ENCODE results near the gene CEP95. TPM values are rescaled to one million over a fixed set of nuclear protein-coding genes. Genes with fewer than 3 reads are reported as not detected.
"Not testable (repeated sequence)": the region's sequence is repeated elsewhere in the genome, so short reads cannot be mapped to it uniquely, and the experiment has no call there.

CEP95 gene
- polyA plus RNA-seq, 2 donors: 16.7 to 33.3 TPM

DNA sequence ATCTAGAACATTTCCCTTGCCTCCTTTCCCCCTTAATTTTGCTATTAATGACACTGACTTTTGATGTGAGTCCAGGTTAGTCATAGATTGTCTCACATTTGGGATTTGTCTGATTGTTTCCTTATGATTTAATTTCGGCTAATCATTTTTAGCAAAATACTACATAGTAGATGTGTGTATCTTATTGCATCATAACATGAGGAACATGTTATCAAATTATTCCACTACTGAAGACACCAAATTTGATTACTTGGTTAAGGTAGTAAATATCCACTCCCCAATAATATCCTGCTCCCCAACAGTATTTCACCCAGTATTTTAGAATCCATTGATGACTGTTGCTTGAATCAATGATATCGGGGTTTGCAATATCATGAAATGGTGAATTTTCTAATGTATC is 12.7 kb upstream of the CEP95 start:
- Histone ChIP-seq H3K9me3 (ENCODE audit: control insufficient read depth in 2 of 2, insufficient read depth in 1 of 2, low read depth in 1 of 2, low read length in 1 of 2) (no peaks in the 10 kb centered on the region), H3K36me3 (ENCODE audit: control insufficient read depth in 2 of 2, insufficient read depth in 2 of 2, low read length in 1 of 2) (peaks cover 0 to 3% of the 10 kb centered on the region in 2 donors), H3K27me3 (ENCODE audit: control insufficient read depth in 1 of 2, insufficient read depth in 2 of 2, low read length in 2 of 2) (no peaks in the 10 kb centered on the region), H3K4me3 (ENCODE audit: low read depth in 1 of 2, low read length in 2 of 2) (no peak overlapping the region), H3K4me1 (ENCODE audit: control insufficient read depth in 2 of 2, insufficient read depth in 2 of 2, low read length in 1 of 2) (peaks cover 0 to 2% of the 10 kb centered on the region in 2 donors), H3K27ac (ENCODE audit: low read depth in 2 of 2, low read length in 1 of 2) (no peak overlapping the region)
- WGBS, 2 donors: 84 to 85% methylated on average over 2 of the region's 2 CpGs

- WGBS, 2 donors: 89 to 90% methylated on average over 5 of the region's 5 CpGs
- H3K36me3 ChIP-seq (ENCODE audit: control insufficient read depth in 2 of 2, insufficient read depth in 2 of 2, low read length in 1 of 2); H3K27ac ChIP-seq (ENCODE audit: low read depth in 2 of 2, low read length in 1 of 2); H3K9me3 ChIP-seq (ENCODE audit: control insufficient read depth in 2 of 2, insufficient read depth in 1 of 2, low read depth in 1 of 2, low read length in 1 of 2); H3K27me3 ChIP-seq (ENCODE audit: control insufficient read depth in 1 of 2, insufficient read depth in 2 of 2, low read length in 2 of 2); H3K4me1 ChIP-seq (ENCODE audit: control insufficient read depth in 2 of 2, insufficient read depth in 2 of 2, low read length in 1 of 2); H3K4me3 ChIP-seq (ENCODE audit: low read depth in 1 of 2, low read length in 2 of 2): not testable (repeated sequence)
These were observed 11.5 kb upstream of the CEP95 start for GRCh38 chr17:64495300-64495699.

DNA sequence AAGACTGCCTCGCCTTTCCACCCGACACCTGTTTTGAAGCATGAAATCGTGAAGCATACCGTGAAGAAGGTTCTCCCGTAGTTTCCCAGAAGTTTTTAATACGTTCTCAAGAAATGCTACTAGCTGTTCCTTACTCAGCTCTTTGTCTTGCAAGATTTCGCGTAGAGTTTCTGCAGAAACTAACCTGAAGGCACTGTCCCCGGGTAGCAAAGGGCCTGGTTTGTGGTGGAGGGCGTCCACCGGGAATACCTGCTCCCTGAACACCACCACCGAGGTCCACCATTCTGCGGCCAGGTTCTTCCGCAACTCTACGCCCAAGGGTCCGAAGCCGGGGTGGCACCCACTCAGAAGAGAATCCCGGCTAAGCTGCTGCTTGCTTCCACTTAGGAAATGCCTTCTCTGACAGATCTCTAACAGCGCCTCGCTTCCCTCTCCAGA is 10.4 kb upstream of the CEP95 start:
- peaks cover 9 to 10% of the 10 kb centered on the region in 2 donors for H3K36me3 ChIP-seq (ENCODE audit: control insufficient read depth in 2 of 2, insufficient read depth in 2 of 2, low read length in 1 of 2)
- peaks cover 0 to 2% of the 10 kb centered on the region in 2 donors for H3K4me1 ChIP-seq (ENCODE audit: control insufficient read depth in 2 of 2, insufficient read depth in 2 of 2, low read length in 1 of 2)
- H3K27ac ChIP-seq (ENCODE audit: low read depth in 2 of 2, low read length in 1 of 2): peak overlapping the region; percentile 91
- H3K27me3 ChIP-seq (ENCODE audit: control insufficient read depth in 1 of 2, insufficient read depth in 2 of 2, low read length in 2 of 2): no peaks in the 10 kb centered on the region
- H3K4me3 ChIP-seq (ENCODE audit: low read depth in 1 of 2, low read length in 2 of 2): peak overlapping the region; percentile 66 to 86
- H3K9me3 ChIP-seq (ENCODE audit: control insufficient read depth in 2 of 2, insufficient read depth in 1 of 2, low read depth in 1 of 2, low read length in 1 of 2): no peaks in the 10 kb centered on the region
- WGBS, 2 donors: 1% methylated on average over 20 of the region's 20 CpGs

DNA sequence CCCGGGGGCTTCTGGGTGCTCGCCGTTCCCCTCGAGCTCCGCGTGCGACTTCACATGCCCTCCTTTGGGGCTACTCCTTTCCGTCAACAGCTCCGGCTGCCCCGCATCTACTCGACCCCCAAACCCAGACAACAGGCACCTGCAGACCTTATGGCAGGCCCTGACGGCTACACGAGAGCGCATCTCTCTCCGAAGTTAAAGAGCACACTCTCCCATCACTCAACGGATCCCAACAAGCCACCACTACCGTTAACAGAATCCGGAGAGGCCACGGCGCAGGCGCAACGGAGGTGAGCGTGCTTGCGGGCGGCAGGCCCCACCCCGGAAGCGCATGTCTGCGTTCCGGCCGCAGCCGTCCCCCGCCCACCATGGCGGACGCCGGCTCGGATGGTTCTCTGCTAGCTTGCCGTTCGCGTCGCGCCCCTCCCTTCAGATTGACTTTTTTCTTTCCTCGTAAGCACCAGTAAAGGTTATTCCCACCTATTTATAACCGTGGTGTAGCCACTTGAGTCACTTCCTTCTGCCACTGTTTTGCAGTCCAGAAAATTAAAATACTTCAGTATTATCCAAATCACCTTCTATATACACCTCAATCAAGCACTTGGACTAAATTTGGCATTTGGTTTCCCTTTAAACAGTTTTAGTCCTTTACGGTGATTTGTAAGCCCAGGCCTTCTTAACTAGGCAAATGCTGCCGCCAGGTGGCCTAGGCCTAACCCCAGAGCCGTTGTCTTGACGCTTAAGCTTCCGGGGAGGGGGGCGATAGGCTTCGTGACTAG is 9.8 kb upstream of the CEP95 start, which contains the start of gene POLG2:
Gene POLG2 (minus strand): TSS at position 269 of the 779 bp plus-strand sequence. CDS start 86 bp downstream, at position 183.
- WGBS, 2 donors: 1% methylated on average over 49 to 50 of the region's 50 CpGs
- peak within 1 kb of the TSS; percentile 91 for H3K27ac ChIP-seq (ENCODE audit: low read depth in 2 of 2, low read length in 1 of 2)
- peak within 1 kb of the TSS; percentile 66 to 86 for H3K4me3 ChIP-seq (ENCODE audit: low read depth in 1 of 2, low read length in 2 of 2)
- peaks cover 14% of the 10 kb centered on the region in 2 donors for H3K36me3 ChIP-seq (ENCODE audit: control insufficient read depth in 2 of 2, insufficient read depth in 2 of 2, low read length in 1 of 2)
- H3K4me1 ChIP-seq (ENCODE audit: control insufficient read depth in 2 of 2, insufficient read depth in 2 of 2, low read length in 1 of 2): peaks cover 0 to 2% of the 10 kb centered on the region in 2 donors
- H3K9me3 ChIP-seq (ENCODE audit: control insufficient read depth in 2 of 2, insufficient read depth in 1 of 2, low read depth in 1 of 2, low read length in 1 of 2): no peaks in the 10 kb centered on the region
- no peaks in the 10 kb centered on the region for H3K27me3 ChIP-seq (ENCODE audit: control insufficient read depth in 1 of 2, insufficient read depth in 2 of 2, low read length in 2 of 2)

GRCh38 chr17:64497565-64498035 is 9.2 kb upstream of the CEP95 start:
- no peaks in the 10 kb centered on the region for H3K27me3 ChIP-seq (ENCODE audit: control insufficient read depth in 1 of 2, insufficient read depth in 2 of 2, low read length in 2 of 2)
- no peaks in the 10 kb centered on the region for H3K9me3 ChIP-seq (ENCODE audit: control insufficient read depth in 2 of 2, insufficient read depth in 1 of 2, low read depth in 1 of 2, low read length in 1 of 2)
- WGBS, 2 donors: 35 to 44% methylated on average over 4 of the region's 4 CpGs
- peaks cover 0 to 2% of the 10 kb centered on the region in 2 donors for H3K4me1 ChIP-seq (ENCODE audit: control insufficient read depth in 2 of 2, insufficient read depth in 2 of 2, low read length in 1 of 2)
- H3K36me3 ChIP-seq (ENCODE audit: control insufficient read depth in 2 of 2, insufficient read depth in 2 of 2, low read length in 1 of 2): peaks cover 14 to 19% of the 10 kb centered on the region in 2 donors
- H3K27ac ChIP-seq (ENCODE audit: low read depth in 2 of 2, low read length in 1 of 2): peak overlapping the region; percentile 91
- H3K4me3 ChIP-seq (ENCODE audit: low read depth in 1 of 2, low read length in 2 of 2): peak overlapping the region; percentile 66 to 86

DNA sequence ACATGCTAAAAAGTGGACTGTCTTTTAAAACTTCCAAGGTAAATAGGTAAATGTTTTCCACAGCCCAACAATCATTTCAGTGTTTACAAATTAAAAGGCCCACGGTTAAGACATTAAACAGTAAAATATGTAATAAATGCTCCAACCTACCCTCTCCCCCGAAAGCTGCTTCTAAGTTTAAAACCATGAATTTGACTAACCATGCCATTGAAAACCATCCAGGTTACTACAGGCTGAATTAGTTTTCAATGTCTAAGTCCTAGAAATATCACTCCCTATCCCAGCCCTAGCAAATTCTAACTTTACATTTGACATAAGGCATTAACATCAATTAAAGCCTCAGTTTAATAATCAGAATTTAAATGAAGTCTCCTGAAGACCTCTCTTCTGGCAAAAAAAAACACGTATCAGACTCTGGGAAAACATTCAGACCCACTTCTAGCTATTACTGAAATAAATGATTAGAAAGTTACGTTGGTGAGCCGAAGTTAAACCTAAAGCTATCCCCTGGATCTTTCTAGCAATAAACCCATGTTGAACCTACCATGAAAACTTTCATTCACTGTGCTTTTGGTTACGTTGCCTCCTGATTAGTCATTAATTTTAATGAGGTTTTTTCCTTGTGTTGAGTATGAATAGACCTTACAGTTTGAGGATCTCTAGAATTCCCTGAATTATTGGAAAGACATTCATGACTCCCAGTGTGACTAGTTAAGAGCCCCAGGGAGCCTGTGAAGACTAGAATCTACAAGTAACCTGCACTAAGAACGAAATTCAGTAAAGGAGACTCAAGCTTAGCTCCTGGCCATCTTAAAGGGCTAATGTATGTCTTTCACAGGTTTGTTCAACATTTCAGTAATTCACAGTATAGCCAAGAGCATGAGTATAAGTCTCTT is 8.2 kb upstream of the CEP95 start:
- peaks cover 0 to 2% of the 10 kb centered on the region in 2 donors for H3K4me1 ChIP-seq (ENCODE audit: control insufficient read depth in 2 of 2, insufficient read depth in 2 of 2, low read length in 1 of 2)
- WGBS, 2 donors: 56 to 62% methylated on average over 7 of the region's 7 CpGs
- no peak overlapping the region for H3K4me3 ChIP-seq (ENCODE audit: low read depth in 1 of 2, low read length in 2 of 2)
- H3K27me3 ChIP-seq (ENCODE audit: control insufficient read depth in 1 of 2, insufficient read depth in 2 of 2, low read length in 2 of 2): no peaks in the 10 kb centered on the region
- no peak overlapping the region for H3K27ac ChIP-seq (ENCODE audit: low read depth in 2 of 2, low read length in 1 of 2)
- peaks cover 16 to 25% of the 10 kb centered on the region in 2 donors for H3K36me3 ChIP-seq (ENCODE audit: control insufficient read depth in 2 of 2, insufficient read depth in 2 of 2, low read length in 1 of 2)
- H3K9me3 ChIP-seq (ENCODE audit: control insufficient read depth in 2 of 2, insufficient read depth in 1 of 2, low read depth in 1 of 2, low read length in 1 of 2): no peaks in the 10 kb centered on the region

DNA sequence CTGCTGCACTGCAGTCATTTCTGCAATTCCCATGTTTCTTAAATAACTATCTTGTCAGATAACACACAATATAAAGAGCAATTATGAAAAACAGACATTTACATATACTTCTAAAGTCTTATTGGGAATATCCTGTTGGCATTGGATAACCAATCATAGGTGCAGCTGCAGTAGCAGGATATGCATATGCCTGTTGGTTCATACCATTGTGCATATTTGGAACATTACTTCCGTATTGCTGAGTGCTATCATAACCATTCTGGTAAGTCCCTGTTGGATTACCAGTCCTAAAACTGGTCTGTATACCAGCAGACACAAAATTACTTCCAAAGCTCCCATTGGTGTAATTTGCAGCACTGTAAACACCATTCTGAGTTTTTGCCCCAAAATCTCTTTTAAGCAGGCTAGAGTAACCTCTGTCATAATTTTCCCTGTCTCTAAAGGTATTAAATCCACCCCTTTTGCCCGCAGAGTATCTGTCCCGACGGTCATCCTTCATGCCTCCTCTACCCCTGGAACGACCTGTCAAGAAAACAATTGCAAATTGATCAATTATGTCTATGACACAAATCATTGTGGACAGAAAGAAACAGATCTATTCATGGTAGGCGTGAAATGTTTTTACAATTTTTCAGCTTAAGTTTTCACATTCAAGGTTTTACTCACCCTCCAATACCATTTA is 6.8 kb upstream of the CEP95 start:
- no peaks in the 10 kb centered on the region for H3K9me3 ChIP-seq (ENCODE audit: control insufficient read depth in 2 of 2, insufficient read depth in 1 of 2, low read depth in 1 of 2, low read length in 1 of 2)
- peaks cover 0 to 2% of the 10 kb centered on the region in 2 donors for H3K4me1 ChIP-seq (ENCODE audit: control insufficient read depth in 2 of 2, insufficient read depth in 2 of 2, low read length in 1 of 2)
- no peak overlapping the region for H3K27ac ChIP-seq (ENCODE audit: low read depth in 2 of 2, low read length in 1 of 2)
- no peak overlapping the region for H3K4me3 ChIP-seq (ENCODE audit: low read depth in 1 of 2, low read length in 2 of 2)
- H3K27me3 ChIP-seq (ENCODE audit: control insufficient read depth in 1 of 2, insufficient read depth in 2 of 2, low read length in 2 of 2): no peaks in the 10 kb centered on the region
- WGBS, 2 donors: 78 to 82% methylated on average over 6 of the region's 6 CpGs
- H3K36me3 ChIP-seq (ENCODE audit: control insufficient read depth in 2 of 2, insufficient read depth in 2 of 2, low read length in 1 of 2): peaks cover 16 to 25% of the 10 kb centered on the region in 2 donors

GRCh38 chr17:64500487-64500859 is 6.3 kb upstream of the CEP95 start:
- Histone ChIP-seq H3K36me3 (ENCODE audit: control insufficient read depth in 2 of 2, insufficient read depth in 2 of 2, low read length in 1 of 2) (peaks cover 16 to 25% of the 10 kb centered on the region in 2 donors), H3K4me3 (ENCODE audit: low read depth in 1 of 2, low read length in 2 of 2) (no peak overlapping the region), H3K27ac (ENCODE audit: low read depth in 2 of 2, low read length in 1 of 2) (peak overlapping the region in 1 of 2 donors; percentile 4), H3K4me1 (ENCODE audit: control insufficient read depth in 2 of 2, insufficient read depth in 2 of 2, low read length in 1 of 2) (peaks cover 0 to 2% of the 10 kb centered on the region in 2 donors), H3K9me3 (ENCODE audit: control insufficient read depth in 2 of 2, insufficient read depth in 1 of 2, low read depth in 1 of 2, low read length in 1 of 2) (no peaks in the 10 kb centered on the region), H3K27me3 (ENCODE audit: control insufficient read depth in 1 of 2, insufficient read depth in 2 of 2, low read length in 2 of 2) (no peaks in the 10 kb centered on the region)
- 88% methylated on average over 8 of the region's 8 CpGs for WGBS, 2 donors
